ENCODE data around the gene TMSB4X.

GRCh38 chrX:12994321-12994720, 19.4 kb downstream of the TMSB4X start:
- TF ChIP-seq ZNF274 (IDR thresholded peaks at IDR 0.05; ENCODE audit: low read depth, low read length) (no peak), YY1 (IDR thresholded peaks at IDR 0.05; ENCODE audit: insufficient read depth, insufficient read length) (no peak), SUZ12 (IDR thresholded peaks at IDR 0.05; ENCODE audit: extremely low read depth, insufficient read depth, insufficient read length) (no peak)

All from NT2/D1 (cell line).